Measurements from ENCODE around the gene SYNPR.

Gene SYNPR

DNA sequence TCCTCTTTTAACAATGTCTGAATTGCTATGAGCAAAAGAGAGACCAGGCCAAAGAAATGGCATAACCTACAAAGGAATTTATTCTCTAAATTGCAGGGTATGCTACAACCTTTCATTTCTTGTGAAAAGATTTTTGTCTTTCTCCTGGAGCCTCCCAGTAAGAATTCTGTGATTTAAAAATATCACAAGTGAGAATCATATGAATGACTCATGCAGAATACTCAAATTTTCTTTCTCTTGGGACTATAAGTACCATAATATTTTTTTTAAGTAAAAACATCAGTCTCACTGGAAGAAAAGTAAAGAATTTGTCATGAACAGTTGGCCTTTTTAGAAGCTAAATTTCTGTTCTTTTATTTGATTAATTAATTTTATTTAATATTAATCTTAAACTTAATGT is 26.3 kb downstream of the SYNPR start:
- no peak for DNase-seq (ENCODE audit: low spot score)

DNA sequence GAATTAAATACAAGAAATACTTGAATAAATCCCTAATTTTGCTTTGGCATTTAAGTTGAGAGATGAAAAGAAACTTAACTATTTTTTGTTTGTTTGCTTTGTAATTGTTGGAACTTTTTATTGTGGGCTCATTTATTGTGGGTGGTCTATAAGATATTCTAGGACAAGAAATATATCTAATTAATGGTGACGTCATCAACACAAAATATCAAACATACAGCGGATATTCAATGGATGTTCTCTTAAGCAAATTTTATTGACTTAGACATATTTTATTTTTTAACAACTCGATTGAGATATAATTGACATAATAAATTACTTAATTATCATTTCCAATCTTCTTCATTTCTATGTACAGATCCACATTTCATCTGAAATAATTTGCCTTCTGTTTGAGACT is 30.0 kb downstream of the SYNPR start:
- no peak for DNase-seq (ENCODE audit: low spot score)

DNA sequence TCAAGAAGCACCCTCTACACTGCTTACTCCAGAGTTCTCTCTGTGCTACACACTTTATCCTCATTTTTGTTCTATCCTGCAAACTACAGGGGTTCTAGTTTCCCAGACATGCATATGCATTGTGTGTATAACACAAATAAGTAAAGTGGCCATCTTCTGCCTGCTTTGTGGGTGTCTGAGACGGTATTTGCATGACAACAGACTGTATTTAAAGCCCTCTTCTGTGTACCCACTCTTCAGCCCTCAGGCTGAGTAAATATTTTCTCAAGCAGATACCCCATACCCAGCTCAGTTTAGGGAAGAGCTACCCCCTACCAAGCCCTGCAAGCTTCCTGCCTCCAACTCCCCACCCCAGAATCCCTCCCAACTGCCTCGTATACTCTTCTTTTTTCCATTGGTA is 31.7 kb downstream of the SYNPR start:
- no peak for DNase-seq (ENCODE audit: low spot score)

DNA sequence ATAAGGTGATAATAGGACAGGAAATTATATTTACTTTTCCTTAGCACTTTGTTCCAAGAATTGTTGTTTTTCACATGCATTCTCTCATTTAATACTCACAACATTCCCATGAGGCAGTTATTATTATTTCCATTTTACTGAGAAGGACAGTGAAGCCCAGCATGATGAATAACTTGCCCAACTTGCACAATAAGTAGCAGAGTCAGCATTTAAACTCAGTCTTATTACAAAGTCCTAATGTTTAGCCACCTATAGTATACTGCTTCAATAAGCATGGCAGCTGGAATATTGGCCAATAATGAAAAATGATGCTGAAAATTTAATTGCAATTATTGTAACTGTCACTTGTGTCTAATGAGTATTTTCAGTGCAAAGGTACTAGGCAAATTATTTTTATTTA is 45.7 kb downstream of the SYNPR start:
- no peak for DNase-seq (ENCODE audit: low spot score)

DNA sequence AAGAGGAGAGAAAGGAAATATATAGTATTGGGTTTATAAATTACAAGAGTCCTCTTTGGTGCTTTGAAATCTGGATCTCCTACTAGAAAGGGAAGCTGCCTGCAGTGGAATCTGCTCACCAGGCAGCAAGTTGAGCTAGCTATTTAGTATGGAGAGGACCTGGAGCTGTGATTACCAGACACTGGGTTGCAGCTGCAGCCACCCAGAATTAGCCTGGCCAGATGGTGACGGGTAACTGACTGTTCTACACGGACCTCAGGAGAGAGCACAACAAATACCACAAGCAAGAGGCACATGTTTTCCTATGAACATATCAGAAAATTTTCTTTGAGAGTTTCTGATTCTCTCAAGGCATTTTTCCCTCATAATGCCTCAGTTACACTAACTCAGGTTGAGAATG is 46.5 kb downstream of the SYNPR start:
- DNase-seq (ENCODE audit: low spot score), result no peak

DNA sequence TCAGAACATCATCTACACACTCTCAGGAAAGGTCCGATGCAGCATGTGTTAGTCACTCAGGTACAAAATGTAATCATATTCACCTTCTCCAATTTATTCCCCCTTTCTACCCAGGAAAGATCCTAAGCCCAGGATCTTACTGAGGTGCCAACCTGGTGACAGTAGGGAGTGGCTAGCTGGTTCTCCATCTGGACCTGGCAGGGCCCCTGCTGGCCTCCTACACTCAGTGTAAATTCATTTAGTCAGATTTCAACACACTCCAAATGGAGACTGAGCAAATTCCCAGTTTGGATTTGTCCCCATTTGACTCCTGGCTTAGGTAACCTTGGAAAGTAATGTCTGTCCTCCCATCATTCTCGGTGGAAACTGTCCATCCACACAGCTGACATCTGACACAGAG is 47.3 kb downstream of the SYNPR start:
- no peak for DNase-seq (ENCODE audit: low spot score)

DNA sequence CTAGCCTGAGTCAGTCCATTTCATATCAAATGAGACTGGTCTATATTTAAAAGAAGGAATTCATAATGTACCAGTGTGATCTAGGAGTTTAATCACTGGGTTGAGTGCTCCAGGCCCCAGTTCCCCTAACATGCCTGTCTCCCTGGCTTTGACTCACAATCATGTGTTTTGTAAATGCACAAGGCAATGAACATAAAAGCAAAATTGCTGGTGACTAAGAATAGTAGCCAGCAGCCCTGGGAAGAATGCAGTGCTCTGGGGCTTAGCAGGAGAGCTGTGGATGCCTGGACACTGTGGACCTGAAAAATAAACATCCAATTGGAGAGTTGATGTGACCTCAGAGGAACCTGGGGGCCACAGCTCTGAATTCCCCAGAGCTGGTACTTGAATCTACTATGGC is 50.3 kb downstream of the SYNPR start:
- no peak for DNase-seq (ENCODE audit: low spot score)

DNA sequence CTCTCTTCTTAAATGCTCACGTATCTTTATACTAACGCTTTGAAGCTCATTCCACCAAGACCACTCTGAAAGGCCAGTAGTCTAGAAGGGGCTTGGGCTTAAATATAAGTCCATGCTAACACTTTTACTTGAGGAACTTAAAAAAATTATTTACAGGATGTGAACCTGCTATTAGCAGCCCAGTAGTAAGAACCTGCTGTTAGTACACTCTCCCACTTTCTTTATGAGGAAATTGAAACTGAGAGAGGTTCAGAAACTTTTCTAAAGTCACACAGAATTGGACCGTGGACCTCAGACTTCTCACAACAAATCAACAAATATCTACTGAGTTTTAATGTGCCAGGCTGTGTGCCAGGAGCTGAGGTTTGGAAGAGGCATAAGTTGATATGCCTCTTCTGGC is 53.4 kb downstream of the SYNPR start:
- DNase-seq (ENCODE audit: low spot score), result no peak

DNA sequence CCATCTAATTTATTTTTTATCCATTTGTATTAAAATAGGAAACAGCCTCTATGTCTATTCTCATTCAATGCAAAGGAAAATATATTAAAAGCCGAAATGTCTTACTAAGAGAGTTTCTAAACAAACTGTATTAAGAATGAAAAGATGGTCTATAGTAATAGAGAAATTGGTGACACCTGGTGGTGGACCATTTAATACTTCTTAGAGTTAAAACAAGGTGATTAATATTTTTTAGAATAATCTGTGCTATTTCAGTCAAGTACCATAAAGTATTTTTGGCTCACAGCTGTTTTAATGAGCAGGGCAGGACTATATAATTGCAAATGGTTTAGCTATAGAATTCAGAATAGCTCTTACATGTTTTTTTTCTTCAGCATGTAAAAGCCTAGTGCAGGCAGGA is 55.7 kb downstream of the SYNPR start:
- no peak for DNase-seq (ENCODE audit: low spot score)

DNA sequence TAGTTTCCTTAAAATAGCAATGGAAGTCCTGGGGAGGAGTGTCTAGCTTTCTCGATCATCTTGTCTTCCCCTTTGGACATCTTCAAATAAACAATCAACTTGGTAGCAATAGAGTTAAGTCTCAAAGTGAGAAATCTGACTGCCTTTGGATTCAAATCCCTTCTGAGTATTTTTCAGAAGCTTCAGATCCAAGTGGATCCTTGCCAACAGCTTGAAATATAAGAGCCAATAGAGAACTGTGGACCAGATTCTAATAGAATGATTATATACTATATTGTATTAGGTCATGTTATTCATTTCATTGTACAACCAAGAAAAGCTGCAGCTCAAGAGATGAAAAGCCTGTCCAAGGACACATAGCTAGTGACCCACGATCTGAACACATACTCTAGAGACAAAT is 60.2 kb downstream of the SYNPR start:
- DNase-seq (ENCODE audit: low spot score), result no peak

DNA sequence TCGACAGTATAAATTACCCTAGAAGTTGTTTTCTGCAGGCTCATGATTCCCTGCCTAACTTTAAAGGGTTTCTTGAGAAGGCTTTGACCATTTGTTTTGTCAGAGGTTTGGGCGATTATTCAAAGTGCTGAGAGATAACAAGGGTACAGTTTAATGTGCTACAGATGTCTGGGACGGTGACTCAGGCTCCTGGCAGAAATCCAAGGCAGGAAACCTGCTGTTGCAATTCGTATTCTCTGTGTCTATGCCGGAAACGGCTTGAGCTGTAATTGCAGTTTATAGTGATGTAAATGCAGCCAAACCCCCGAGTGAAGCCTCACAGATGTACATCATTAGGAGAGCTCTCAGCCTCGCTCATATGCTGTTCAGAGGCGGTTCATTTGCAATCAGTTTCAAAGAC is 65.6 kb downstream of the SYNPR start:
- DNase-seq (ENCODE audit: low spot score), result no peak

DNA sequence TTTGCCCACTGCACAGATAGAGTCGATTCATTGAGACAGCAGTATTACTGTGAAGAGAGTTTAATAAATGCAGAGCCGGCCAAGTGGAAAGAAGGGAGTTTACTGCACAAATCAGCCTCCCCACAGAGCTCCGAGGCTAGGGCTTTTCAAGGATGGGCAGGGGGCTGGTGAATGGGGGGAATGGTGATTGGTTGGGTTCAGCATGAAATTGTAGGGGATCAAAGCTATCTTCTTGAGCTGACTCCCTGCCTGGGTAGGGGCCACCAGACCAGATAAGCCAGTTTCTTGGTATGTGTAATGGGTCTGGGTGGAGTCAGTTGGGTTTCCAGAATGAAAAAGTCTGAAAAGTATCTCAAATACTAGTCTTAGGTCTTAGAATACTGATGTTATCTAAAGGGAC is 66.6 kb downstream of the SYNPR start:
- DNase-seq (ENCODE audit: low spot score), result no peak

DNA sequence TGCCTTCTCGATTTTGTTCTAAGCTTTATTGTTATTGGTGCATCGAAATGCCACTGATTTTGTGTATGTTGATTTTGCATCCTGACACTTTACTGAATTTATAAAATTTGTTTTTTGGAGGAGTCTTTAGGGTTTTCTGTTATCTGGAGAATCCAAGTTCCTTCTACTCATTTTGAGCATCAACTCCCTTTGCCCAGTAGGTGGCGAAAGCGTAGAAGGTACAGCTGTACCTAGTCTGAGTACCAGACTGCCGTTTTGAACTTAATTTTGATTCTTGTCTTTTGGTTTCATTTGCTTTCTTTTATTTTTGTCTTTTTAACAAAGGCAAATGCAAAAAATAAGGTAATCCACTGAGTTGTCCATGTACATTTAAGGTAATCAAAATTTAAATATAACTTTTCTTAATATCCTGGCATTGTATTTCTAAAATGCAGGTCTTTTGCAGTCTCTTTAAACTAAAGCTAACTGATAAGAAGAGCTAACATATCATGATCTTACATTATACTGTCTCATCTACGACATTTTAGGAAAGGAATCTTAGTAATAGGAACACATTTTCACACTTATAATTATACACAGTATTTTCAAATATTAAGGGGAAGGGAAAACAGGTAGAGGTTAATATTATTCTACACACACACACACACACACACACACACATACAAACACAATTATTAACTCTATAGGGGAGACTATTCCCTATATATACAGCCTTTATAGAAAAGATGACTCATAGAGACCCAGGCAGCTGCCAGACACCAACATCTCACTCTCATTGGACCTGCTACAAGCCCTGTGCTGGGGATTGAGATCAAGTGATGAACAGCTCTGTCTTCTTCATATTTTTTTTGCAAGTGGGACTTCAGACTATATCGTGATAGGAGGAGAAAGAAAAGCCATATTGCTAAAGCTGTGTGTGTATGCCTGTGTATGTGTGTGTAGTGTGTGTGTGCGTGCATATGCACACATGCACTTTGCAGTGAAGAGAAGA is 71.8 kb downstream of the SYNPR start:
- DNase-seq (ENCODE audit: low spot score), result no peak

DNA sequence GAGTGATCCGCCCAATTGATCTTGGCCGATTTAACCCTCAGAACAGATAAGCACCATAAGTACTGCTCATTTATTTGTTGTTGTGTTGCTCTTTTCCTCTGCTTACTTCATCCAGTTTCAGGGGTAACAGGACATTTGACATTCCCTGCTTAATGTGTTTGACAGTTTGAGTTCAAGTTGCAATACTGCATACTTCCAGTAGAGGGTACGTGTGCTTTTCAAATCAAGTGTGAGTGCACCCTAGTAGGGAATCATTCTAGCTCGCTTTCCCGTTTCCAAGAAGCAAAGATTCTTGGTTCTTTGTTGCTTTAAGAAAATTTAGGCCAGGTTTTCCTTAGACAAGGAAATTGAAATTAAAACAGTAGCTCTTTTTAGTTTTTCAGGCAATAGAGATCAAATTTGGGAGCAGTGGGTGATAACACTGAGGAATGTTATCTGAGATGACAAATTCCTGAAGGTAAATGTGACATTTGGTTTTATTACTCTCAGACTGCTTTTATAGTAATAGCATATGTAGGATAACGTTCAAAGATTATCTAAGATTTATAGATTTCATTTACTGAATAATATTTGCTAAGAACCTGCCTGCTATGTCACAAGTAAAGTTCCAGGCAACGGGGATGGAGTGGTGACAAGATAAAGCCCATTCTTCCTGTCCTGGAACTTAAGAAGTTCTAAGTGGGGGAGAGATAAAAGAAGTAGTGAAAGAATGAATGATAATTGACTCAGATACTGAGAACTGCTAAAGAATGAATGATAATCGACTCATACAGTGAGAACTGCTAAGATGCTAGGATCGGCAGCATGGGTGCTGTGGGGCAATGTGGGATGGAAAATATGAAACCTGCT is 73.3 kb downstream of the SYNPR start:
- DNase-seq (ENCODE audit: low spot score), result no peak

DNA sequence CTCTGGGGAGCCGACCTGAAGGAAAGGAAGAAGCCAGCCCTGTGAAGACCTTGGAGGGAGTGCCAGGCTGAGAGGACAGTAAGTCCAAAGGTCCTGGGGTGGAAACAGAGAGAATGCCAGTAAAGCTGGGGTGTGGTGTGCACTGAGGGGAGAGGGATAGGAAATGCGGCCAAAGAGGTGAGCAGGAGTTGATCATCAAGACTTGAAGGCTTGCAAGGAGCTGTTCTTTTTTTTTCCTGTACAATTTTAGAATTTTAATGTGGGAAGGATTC is 73.8 kb downstream of the SYNPR start:
- DNase-seq (ENCODE audit: low spot score), result no peak

DNA sequence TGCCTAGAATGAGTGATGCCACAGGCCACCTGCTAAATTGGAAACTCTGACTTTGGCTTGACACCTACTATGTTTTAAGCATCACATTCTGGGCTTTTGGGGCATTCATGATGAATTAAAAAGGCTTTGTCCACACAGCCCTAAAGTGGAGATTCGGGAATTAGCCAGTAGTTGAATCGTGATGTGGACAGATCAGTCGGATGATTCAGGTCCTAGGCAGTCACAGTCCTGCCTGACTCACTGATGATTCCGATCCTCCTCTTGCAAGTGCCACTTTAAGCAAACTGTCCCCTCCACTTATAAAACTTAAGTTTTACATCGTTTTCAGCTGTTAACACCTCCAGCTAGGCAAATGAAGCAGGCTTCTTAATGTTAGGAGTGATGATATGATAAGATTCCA is 75.3 kb downstream of the SYNPR start:
- no peak for DNase-seq (ENCODE audit: low spot score)

DNA sequence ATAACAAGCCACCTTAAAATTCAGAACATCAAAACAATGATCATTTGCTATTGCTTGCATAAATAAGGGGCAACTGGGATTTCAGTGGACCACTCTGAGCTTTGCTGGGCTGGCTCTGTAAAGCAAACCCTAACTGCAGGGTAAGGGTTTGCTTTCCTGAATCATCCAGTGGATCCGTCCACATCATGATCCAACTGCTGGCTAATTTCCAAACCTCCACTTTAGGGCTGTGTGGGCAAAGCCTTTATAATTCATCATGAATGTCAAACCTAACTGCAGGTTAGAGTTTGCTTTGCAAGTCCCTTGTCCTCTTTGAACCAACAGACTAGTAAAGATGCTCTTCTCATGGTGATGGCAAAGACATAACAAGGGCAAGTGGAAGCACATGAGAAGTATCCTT is 76.1 kb downstream of the SYNPR start:
- DNase-seq (ENCODE audit: low spot score), result no peak

DNA sequence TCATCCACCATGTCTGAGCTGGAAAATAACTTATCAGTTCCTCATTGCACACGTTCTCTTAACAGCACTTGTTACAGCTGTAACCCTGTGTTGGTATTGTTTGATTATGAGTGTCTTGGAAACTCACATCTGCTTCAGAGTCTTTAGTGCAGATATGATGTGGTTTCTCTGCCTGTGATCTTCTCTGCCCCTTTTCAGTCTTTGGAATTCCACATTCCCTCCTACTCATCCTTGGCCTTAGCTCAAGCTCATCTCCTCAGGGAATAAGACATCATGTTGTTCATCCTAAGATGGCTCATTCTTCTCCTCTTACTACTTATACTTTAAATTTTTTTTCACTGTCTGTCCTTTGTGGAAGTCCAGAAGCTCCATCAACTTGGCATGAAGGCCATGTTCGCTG is 77.7 kb downstream of the SYNPR start:
- no peak for DNase-seq (ENCODE audit: low spot score)

DNA sequence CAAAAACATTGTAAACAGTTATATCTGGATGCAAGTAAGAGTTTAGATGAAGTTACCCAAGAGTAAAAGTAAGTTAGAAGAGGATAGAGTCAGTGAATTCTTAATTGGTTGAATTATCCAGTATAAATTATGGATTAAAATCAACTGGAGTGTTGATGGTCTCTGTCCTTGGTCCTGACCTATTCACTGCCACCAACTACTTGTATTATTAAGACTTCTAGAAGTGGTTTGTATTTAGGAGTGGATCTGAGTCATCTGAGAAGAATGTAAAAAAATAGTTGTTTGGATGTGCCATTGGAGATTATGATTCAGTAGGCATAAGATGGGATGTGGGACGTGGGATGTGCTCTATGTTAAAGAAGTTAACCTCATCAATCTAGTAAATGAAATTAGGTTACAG is 86.4 kb downstream of the SYNPR start:
- no peak for DNase-seq (ENCODE audit: low spot score)

DNA sequence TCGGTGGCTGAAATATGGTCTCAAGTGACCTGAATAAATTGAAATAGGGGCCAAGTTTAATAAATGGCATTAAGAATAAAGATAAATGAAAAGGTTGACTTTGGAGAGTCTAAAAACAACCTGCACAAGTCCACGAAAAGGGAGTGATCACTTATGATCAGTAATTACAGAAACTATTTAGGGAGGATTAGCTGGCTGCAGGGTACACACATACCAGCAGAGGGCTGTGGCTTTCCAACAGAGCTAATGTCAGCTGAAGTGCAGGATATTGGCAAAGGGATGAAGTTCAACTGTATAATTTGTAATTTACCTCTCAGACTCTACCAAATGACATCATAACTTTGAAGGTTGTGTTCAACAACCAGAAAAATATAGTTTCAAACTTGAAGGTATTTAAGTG is 86.8 kb downstream of the SYNPR start:
- no peak for DNase-seq (ENCODE audit: low spot score)

DNA sequence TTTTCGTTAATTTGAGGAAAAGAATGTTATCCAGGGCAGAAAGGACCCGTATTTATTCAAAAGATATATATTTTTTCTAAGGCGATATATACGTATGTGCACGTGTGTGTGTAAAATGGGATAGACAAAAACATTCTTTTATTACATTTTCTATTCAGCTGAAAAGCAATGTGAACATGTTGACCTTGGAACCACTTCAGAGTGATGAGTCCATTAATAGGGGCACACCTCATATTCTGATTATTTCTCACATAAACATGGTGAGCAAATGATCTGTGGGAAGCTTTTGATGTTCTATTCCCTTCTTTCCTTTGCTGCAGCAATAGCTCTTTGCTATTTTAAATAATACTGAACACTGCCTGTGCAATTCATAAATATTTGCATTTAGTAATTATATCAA is 87.6 kb downstream of the SYNPR start:
- no peak for DNase-seq (ENCODE audit: low spot score)

DNA sequence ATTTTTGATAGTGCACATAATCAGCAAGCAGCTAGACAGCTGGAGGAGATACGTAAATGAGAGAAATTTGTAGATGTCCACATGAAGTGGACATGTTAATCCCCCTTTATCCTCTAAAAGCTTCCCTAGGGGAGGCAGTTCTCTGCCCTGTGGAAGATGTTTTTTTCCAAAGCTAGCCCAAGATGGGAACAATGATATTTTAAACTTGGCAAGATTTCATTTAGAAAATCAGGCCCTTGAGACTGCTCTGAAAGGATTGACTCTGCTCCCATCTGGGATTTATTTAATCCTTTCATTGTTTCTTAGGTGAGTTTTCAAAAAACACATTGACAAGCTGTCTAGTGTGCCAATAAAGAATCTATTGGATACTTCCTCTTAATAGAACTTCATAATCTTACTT is 92.0 kb downstream of the SYNPR start:
- no peak for DNase-seq (ENCODE audit: low spot score)

DNA sequence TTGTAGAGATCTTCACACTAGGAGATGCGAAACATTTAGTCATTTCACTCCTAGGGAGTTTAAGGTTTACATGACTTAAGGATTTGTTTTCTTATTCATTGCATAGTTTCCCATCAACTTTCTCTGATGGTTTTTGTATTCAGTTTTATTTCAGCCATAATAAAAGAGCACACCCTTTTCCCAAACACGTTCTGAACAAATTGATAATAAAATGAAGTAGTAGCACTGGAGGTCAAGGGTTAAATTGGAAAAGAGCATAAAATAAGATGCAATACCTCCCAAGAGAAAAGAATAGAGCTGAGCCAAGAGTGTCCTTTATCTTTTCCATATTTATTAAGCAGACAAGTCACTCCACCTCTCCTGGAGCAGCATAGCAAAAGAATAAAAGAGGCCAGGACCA is 104.9 kb downstream of the SYNPR start:
- no peak for DNase-seq (ENCODE audit: low spot score)

DNA sequence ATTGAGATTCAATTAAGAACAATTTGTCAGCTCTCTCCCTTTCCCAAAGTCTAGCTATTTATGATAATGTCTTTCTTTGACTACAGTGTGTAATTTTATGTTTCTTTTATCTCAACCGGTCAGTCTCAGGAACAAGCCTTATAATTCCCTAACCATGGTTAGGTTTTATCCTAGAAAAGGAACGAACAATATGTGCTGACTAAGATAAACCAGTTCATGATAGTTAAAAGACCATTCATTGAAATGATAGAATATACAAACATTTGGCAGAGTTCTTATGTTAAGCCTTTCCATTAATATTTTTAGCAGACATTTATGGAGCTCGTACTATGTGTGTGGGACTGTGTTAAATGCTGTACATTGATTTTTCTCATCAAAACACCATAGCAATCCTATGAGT is 106.3 kb downstream of the SYNPR start:
- no peak for DNase-seq (ENCODE audit: low spot score)
